HG03045 (cell line): ENCODE results near the gene KCND3.

Experiments used
- ATAC-seq: cut with Tn5 transposase; IDR thresholded peaks from one replicate; pipeline ENCODE4 v1.9.1; 2021; ENCODE audit warnings: mild to moderate bottlenecking, moderate library complexity; ENCODE audit not compliant: unreplicated experiment

The KCND3 gene

DNA sequence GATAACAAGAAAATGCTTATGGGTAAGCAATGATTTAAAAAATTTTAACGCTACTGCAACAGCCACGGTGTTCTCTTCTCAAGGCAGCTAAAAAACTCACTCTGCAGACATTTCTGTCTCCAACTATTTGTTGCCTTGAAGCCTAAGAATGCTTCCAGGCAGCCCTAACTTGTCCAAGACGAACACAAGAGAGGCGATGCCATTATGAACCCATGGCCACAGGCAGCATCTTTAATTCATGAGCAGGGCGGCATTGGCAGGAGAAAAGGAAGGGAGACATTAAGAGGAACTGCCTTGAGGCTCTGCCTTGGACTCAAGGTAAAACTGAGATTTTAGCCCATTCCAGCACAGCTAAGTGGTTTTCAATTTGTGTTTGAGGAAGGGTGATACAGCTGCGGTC is 67.5 kb downstream of the KCND3 start:
- no peak for ATAC-seq

DNA sequence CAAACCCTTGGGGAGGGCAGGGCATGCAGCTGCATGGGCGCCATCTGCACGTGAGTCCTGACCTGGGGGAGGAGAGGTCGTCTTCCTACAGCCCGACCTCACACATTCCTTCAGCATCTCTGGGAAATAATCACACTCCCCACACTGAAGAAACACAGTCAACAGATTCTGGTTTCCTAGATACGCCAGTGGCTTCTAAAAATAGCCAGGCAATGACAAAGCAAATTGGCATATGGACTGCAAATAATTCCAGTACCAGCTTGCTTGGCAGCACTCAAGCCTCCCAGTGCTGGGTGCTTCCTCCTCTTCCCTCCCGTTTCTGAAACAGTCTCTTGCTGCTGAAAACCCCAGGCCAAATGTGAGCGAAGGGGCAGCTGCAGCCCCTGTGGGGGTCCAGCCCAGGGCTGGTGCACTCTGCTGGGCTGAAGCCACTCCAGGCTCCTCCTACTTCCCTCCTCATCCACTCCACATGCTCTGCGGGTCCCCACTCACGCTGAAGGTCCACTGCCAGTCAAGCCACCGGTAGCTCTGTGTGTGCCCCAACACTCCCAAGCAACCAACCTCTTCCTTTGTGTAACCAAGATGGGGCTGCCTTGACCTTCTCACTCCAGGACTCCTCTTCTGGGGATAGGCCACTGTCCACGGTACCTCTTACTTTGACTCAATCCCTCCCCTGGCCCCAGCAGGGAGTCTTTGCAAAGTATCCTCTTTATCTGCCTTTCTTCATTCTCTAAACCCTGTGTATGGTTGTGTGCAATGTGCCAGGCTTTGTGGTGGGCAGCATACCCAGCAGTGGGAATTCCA is 69.0 kb downstream of the KCND3 start:
- ATAC-seq, result no peak

DNA sequence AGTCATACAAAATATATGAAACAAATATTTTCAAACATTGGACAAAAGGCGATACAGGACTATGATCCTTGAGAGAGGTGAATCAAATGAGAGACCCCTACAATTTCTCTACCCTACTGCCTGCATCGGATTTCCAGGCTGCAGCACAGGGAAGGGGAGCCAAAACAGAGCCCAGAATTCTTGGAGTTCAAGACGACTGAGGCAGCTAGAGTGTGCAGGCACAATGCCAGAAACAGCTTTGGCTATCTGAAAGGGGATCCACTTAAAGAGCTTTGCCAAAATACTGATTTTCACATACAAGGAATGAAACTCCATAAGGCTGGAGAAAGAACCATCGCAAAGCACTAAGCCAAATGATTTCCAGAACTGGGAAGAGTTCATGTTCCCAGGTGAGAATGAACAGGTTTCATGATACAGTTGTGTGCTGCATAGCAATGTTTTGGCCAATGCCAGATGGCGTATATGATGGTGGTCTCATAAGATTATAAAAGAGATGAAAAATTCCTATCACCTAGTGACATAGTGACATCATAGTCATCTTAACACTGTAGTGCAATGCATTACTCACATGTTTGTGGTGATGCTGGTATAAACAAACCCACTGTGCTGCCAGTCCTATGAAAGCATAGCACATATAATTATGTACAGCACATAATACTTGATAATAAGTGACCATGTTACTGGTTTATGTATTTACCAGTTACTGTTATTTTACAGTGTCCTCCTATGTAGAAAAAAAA is 77.5 kb downstream of the KCND3 start:
- ATAC-seq, result no peak

DNA sequence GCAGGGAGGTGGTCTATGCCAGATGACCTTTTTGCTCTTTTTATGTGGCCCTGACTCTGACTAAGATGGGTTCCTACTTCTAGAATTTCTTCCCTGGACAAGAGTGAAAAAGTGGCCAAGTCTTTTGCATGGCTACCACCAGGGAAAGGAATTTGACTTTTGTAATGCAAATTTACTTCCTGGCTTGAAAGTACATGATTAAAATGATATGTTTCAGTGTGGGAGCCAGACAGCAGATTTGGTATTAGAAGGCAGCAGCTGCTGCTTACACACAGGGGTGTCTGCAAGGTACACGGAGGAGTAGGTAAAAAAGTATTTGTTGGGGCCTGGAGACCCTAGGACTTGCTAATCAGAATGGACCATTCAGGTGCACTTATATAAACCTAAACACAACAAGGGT is 78.4 kb downstream of the KCND3 start:
- no peak for ATAC-seq

DNA sequence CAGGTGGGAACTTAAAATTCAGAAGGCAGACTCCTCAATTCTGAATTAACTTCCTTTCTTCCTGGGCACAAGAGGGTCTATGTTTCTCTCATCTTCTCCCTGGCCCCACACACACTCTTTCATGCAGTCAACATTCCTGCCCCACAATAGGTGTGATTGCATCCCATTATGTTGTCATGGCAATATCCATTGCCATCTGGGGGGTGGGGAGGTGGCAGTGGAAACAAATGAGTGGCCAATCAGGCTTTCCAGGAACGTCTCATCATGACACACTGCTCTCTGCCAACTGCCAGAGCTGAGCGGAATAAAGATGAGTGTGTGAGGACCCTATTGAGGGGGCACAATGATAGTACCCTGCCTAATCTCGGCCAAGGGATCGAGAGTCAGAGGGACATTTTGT is 80.4 kb downstream of the KCND3 start:
- no peak for ATAC-seq

DNA sequence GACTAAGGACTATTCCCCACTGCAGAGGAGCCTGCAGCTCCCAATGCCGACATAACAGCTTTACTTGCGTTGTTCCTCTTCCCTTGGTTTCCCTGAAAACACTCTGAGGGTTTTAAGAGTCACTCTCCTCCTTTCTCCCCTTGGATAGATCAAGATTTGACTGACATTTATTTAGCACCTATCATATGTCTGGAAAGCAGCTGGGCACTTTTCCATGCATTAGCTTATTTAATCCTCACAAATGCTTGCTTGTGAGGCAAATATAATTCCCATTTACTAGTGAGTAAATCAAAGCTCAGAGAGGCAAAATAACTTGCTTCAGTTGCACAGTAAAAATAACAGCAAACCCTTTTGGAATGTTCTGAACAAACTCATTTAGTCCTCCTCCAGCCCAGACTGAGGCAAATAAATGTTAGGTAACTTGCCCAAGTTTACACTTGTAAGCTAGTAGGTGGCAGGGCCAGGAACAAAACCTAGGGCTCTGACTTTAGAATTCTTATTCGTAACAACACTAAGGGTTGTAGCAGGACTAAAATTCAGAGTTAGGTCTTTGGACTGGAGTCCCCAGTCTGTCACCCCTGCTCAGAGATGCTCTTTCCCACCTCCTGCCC is 81.4 kb downstream of the KCND3 start:
- no peak for ATAC-seq

DNA sequence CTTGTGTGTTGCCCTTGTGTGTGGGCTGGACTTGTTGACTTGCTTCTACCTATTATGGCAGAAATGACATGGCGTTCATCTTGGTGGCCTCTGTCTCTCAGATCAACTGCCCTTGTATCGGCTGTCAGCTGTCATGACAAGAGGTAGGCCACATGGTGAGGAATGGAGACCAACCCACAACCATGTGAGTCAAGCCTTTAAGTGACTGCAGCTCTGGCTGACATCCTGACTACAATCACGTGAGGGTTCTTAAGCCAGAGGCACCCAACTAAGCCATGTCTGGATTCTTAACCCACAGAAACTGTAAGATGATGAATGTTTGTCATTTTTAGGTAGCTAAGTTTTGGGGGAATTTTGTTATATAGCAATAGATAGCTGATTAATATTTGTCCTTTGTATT is 82.1 kb downstream of the KCND3 start:
- no peak for ATAC-seq

DNA sequence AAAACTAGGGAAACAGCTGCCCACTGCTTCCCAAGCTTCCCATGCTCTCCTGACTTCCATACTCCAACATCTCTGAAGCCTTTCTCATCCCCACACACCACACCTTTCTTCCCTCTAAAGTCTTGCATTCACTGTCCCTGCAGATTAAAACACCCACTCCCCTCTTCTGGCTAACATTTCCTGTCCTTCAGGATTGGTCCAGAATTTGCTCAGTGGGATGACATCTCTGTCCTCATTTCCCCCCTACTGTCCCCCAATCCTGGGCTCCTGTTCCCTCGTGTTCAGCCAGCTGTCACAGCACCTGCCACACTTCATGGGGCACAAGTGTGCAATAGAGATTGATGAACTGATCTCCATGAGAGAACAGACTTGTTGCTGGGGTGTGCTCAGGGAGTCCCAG is 82.7 kb downstream of the KCND3 start:
- no peak for ATAC-seq

DNA sequence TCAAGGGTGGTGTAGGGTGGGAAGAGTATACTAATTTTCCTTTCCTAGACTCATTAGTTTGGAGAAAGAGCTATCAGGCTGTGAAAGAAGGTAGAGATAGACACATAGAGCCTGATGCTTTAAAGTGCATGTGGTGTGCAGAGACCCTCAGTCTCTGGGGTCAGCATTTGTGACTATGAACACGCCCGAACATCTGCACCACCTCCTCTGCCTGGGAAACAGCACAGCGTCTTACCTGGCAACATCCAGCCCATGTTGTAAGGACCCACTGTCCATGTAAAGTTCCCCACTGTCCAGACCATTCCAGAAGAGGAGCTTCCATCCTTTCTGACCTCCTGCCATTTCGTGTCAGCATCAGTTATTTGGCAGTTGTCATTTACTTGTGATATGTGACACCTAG is 83.4 kb downstream of the KCND3 start:
- ATAC-seq, result no peak

DNA sequence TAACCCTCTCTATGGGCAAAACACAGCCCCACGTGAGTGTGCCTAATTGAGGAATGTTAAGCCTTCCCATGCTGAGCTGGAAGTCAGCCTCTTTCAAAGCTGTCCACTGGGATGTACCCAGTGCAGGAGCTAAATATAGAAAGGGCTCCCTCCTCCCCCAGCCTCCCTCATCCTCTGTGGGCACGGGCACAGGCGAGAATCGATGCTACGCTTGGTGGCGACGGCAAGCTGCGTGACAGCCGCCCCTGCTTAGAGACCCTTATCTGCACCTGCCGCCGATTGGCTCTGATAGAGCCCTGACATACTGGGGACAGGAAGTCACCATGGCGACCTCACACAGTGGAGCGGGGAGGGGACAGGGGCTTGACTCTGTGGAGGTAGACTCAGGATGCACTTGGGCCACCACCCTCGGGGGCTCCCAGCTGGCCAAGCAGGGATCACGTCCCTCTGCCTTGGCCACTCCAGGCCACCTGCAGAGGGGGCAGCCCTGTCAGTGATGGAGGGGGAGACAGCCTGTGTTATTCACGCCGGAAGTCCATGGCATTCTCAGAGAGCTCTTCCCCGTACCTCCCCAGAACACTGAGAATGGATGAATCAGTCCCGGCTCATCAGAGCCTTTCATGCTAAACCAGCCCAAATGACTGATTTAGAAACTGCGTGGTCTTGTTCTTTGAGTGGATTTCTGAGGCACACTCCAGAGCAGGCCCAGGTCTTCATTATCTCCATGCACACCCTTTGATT is 84.8 kb downstream of the KCND3 start:
- no peak for ATAC-seq

DNA sequence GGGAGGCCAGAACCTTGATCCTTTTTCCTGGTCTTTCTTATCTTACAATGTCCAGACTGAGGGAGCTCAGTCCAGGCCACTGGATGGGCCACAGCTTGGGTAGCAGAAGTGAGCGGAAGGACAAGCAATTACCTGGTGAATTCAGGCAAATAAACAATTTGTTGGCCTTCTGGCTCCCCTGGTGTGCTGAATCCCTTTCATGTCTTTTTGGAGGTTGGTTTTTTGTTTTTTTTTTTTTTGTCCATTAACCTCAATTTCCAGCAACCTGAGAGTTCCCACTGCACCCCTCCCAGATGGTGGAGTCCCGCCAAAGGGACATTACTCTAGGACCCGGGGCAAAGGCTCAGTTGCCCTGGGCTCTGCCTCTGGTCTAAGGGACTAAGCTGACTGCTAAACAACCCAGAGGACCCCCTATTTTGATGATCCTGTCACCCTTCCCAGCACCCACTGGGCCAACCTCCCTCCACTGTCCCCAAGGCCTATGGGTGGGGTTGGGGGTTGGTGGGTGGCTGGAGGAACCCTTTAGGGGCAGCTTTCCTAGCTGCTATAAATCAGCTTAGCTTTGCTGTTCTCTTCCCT is 85.5 kb downstream of the KCND3 start:
- ATAC-seq, result no peak

DNA sequence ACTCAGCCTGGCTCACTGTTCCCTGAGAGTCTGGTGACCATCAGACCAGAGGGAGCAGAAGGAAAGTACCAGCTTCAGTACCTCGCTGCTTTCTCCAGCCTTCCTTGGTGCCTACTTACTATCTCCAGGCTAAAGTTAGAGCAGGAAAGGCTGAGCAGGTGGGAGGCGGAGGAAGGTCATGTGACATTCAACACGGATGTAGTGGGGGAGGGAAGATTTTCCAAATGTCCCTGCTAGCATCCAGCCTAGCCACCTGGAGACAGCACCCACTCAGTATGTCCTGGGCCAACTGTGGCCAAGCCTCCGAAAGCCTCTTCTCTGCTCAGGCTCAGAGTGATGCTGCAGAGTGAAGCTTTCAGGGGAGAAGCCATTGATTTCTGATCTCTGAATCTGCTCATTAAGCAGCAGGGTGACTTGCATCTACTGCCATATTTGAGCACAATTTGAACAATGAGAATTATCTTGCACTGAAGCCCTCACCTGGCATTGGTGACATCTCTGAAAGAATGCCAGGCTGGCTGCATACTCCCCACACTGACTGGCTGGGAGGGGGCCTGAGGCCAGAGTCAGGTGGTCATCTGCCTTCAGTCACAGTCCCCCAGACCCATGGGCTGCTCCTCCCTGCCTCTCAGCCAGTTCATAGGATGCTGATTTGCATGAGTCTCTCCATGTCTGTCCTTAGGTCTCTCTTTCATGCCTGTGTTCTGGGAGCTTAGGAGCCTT is 86.2 kb downstream of the KCND3 start:
- no peak for ATAC-seq

DNA sequence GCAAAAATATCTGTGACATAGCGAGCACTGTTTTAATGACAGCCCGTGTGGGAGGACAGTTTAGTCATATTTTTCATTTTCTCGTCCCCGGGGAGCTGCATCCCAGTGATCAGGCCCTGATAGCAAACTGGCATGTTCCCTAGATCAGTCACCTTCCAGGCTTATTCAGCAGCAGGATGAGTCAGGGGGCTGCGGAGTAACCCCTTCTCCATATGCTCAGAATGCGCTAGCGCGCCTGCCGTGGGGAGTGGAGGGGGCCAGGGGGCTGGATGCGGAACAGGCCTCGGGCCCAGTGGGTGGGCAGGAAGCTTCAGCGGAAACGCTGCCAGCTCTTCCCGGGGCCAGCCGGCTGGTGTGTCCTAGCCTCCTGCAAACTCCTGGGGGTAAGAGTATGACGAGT is 94.0 kb downstream of the KCND3 start:
- ATAC-seq, result no peak

DNA sequence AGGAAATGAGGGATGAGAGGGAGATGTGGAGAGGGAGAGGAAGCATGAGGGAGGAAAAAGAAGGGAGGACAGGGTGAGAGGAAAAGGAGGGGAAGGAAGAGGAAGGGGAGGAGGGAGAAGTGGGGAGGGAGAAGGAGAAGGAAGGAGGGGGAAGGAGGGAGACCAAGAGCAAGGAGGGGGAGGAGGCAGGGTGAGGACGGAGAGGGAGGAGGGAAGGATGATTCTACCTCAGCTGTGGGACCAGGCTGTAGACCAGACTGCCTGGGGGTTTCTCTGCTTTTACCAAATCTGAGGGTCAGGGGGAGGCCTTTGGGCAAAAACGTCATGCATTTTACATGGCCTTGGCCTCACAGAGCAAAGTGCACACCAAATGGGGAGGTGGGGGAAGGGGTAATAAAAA is 94.5 kb downstream of the KCND3 start:
- ATAC-seq, result no peak

DNA sequence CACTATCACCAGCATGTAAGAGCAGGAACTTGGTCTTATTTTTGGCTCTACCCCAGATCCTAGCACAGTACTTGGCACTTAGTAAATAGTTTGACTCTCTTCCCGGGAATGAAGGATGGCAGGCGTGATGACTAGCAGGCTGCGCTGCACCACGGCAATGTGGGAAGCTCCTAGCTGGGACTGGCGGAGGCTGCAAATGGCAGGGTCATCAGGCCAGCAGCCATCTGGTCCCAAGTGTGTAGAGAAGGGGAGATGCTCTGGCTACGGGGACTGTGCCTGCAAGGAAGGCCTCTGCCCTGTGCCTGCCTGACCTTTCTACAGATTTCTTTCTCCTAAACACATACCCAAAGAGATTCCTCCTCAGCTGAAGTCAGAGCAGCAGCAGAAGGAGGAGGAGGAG is 95.0 kb downstream of the KCND3 start:
- no peak for ATAC-seq

DNA sequence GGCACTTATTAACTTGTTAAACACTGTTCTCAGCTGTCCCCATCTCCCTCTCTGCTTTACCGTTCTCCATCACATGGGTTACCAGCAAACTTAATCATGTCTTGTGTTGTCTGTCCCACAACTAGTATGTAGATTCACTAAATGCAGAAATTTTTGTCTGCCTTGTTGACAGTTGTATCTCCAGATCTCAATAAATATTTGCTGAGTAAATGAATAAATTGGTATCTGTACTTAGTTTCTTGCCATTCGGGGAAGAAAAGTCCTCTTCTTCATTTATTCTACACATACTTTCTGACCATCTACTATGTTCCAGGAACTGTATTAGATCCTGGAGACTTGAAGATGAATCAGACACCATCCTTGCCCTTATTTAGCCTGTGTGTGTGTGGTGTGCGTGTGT is 97.9 kb downstream of the KCND3 start:
- ATAC-seq, result no peak

DNA sequence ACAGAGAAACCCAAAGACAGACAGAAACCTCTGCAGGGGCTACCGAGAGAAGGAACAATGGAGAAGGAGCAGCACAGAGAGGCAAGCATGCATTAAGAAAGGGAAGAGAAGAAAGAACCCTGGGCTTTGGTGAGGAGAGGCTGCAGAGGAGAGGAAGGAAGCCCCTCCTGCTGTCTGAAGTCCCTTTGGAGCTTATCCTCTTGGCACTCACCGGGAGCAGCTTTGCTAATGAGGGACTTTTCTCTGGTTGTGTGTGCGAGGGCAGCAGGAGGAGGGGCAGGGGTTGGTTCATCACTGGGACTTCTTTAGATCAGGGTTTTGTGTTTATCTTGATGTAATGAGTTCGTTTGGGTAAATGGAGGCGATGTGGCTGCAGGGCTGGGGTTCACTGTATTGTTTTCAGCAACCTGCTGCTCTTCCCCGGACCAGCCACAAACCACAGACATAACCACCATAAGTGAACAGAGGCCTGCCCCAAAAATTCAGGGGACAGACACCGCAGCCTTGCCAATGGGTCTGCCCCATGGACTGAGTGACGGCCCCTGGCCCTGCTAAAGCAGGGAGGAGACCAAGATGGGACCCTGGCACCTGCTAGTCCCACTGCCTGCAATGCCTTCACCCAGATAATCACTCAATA is 100.6 kb downstream of the KCND3 start:
- ATAC-seq, result no peak

DNA sequence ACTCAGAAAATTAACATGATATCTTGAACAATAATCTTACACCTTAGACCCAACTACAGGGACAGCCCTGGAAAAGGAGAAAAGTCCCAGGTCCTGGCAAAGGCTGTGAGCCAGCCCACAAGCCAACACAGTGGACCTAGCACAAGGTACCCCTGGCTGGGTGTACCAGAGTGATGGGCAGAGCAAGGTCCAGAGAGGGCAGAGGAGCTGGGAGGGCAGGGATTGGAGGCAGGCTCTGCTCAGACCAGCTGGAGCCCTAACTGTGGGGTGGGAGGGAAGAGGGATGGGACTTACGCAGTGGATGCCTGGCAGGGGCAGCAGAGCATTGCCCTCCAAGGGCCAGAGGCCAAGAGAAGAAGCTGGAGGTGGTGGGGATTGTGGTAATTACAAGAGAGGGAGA is 101.6 kb downstream of the KCND3 start:
- ATAC-seq, result no peak

DNA sequence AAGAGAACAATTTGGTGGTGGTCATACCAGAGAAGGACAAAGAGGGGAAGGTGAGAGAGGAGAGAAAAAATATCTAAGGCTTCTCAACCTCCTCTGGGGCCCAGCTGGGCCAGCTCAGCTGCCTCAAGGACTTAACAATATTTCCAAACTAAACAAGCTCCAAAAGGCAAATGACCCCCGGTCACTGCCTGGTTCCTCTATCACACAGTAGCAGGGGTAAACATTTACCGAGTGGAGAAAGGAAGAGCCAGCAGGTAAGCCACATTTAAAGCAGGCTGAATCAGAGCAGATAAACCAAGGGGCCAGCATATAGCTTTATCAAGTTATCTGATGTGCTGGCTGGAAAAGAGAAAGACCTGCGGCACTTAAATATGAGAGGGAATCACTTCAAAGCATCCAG is 102.1 kb downstream of the KCND3 start:
- ATAC-seq, result no peak

DNA sequence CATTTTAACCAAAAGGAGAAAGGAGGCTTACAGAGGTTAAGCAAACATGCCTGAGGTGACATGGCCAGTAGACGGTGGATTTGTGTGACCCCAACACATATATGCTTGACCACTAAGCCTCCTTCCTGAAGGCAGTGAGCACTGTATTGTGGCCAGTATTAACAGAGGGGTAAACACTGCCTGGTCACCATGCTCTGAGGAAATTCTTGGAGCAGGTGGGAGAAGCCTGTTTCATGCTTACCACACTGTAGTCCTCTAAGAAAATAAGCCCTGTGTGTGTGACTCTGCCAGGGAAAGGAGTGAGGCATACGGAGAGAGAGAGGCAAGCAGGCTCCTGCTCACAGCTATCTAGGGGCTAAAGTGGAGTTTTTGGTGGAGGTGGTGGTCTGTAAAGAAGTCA is 102.7 kb downstream of the KCND3 start:
- no peak for ATAC-seq
